Urinary bladder (tissue), 4 donors: ENCODE results near the gene SYT15. TPM values are rescaled to one million over a fixed set of nuclear protein-coding genes. Genes with fewer than 3 reads are reported as not detected.
"Not testable (repeated sequence)": the region's sequence is repeated elsewhere in the genome, so short reads cannot be mapped to it uniquely, and the experiment has no call there.

Source experiments
- DNase-seq: peaks from one replicate; pipeline ENCODE4 v3.0.0-alpha.2; 2015; ENCODE audit errors: extremely low spot score
- H3K27ac ChIP-seq: one replicate; pipeline ENCODE4 v1.5.1; 2013; ENCODE audit warnings: low read depth, mild to moderate bottlenecking, moderate library complexity
- H3K36me3 ChIP-seq: one replicate; pipeline ENCODE4 v1.6.1; 2013; ENCODE audit warnings: mild to moderate bottlenecking, moderate library complexity; ENCODE audit not compliant: insufficient read depth
- H3K4me1 ChIP-seq: one replicate; pipeline ENCODE4 v1.6.1; 2013; ENCODE audit warnings: mild to moderate bottlenecking, moderate library complexity; ENCODE audit not compliant: insufficient read depth
- H3K4me3 ChIP-seq: one replicate; pipeline ENCODE4 v1.5.1; 2013; ENCODE audit warnings: low read depth, low read length
- WGBS: extraction: QIAGEN DNeasy Blood & Tissue Kit; methylation state at CpG from one replicate; pipeline ENCODE4 v1.1.7; 2013; 5-methylcytosine and 5-hydroxymethylcytosine counted together
- polyA plus RNA-seq: library from polyadenylated mRNA; stranded (reverse); fragments of 200-250 nt; gene quantifications from one replicate; pipeline ENCODE4 v1.2.3, GENCODE V29; 2013
- total RNA-seq: library from RNA; depleted of rRNA; stranded (reverse); fragments of >200 nt; gene quantifications from one replicate; pipeline ENCODE4 v1.2.3, GENCODE V29; 2014
- donor health status: healthy with polysubstance abuse.
- donor health status: healthy.

SYT15 gene
- total and polyA plus RNA-seq, 2 donors = 2.5 to 5.1 TPM

GRCh38 chr10:46616227-46616626 lies 37.3 kb downstream of the SYT15 start:
- H3K4me1 ChIP-seq, DNase-seq, H3K27ac ChIP-seq, H3K36me3 ChIP-seq, H3K4me3 ChIP-seq: not testable (repeated sequence)
- WGBS = no CpG with 5 or more reads among the region's 3 CpGs

DNA sequence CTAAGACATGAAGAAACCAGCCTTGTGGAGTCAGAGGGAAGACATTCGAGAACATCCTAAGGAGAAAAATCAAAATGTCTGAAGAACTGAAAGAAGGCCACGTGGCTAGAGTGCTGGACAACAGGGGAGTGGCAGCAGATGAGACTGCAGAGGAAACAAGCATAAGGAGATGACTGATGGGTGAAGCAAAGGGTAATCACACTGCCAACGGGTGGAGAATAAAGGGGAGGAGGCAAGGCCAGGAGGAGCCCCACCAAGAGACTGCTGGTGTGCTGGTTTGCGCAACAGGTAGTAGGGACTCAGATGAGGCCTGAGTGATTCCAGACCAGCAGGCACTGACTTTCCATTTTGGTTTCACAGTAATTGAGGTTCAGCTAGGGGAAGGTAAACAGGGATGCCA lies 38.2 kb downstream of the SYT15 start:
- H3K4me3 ChIP-seq, H3K36me3 ChIP-seq, DNase-seq, H3K4me1 ChIP-seq, H3K27ac ChIP-seq: not testable (repeated sequence)
- 87% methylated on average over 3 of the region's 4 CpGs for WGBS

DNA sequence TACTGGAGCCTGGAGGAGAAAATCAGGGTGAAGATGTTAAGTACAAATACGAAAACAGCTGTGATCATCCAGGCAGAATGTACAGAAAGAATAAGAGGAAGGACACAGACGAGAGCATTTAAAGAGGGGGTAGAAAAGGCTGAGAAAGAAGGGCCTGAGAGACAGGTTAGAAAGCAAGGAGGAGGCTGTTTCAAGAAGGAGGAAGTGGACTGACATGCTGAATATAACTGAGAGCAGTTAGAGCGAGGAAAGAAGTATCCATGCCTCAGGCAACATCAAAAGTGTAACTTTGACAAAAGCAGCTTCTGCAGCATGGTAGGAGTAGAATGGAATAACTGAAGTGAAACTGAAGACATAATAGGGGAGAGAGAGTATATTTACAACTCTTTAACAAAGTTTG lies 39.0 kb downstream of the SYT15 start:
- H3K36me3 ChIP-seq, H3K27ac ChIP-seq, DNase-seq, H3K4me1 ChIP-seq, H3K4me3 ChIP-seq: not testable (repeated sequence)
- WGBS = 81% methylated on average over 2 of the region's 3 CpGs

DNA sequence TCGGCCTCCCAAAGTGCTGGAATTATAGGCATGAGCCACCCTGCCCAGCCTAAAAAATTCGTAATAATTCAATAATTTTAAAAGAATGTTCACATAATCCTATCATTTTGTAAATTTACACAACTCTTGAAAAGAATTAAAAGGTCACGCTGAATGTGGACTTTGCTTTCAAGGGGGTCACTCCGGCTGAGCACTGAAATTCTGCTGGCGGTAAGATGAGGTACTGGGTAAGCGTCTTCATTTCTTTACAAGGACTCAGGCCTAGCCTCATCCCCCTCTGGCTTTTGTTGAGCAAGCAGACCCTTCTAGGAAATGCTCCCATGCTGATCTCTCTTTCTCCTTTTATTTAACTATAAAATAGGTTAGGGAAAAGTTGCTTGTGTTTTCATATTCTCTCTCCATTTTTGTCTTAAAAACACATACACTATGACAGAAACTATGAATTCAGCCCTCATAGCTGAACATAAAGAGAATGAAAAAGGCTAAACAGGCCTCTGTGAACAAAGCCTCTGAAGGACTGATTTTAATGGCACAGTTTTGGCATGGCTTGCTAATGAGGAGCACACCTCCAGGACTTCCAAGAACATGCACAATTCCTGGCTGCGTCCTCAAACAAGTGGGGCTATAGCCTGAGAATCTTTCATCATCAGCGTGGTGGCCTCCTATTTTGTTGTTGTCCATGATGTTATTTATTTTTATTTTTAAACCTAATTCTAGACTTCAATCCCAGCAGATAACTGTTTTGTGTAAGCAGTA lies 45.1 kb downstream of the SYT15 start:
- H3K4me3 ChIP-seq, H3K36me3 ChIP-seq, H3K27ac ChIP-seq, H3K4me1 ChIP-seq, DNase-seq: not testable (repeated sequence)
- WGBS = 97% methylated on average over 4 of the region's 8 CpGs

- H3K36me3 ChIP-seq, DNase-seq, H3K27ac ChIP-seq, H3K4me3 ChIP-seq, H3K4me1 ChIP-seq: not testable (repeated sequence)
- WGBS = no CpG with 5 or more reads among the region's 1 CpG
Observed at GRCh38 chr10:46629805-46630204, 50.9 kb downstream of the SYT15 start.

DNA sequence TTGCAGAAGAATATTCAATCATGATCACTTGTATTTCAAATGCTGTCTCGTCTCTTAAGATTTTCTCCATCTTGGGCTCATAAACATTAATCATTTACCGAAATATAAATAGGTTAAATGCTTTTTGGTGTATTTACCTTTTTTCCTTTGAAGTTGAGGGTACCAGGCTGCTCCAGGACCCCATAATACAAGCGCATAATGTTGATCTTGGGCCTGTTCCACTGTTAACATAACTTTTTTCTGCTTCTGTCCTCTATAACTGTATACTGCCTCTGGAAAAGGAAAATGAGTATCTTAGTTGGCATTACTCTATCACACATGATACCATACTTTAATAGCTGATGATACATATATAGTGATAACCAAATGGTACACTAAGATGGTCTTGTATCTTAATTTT lies 51.9 kb downstream of the SYT15 start:
- H3K4me3 ChIP-seq, H3K27ac ChIP-seq, H3K36me3 ChIP-seq, DNase-seq, H3K4me1 ChIP-seq: not testable (repeated sequence)
- WGBS = no CpG with 5 or more reads among the region's 3 CpGs

GRCh38 chr10:46631683-46632082 lies 52.8 kb downstream of the SYT15 start:
- H3K4me3 ChIP-seq, DNase-seq, H3K27ac ChIP-seq, H3K36me3 ChIP-seq, H3K4me1 ChIP-seq: not testable (repeated sequence)
- WGBS = no CpG with 5 or more reads among the region's 3 CpGs

- WGBS = 25% methylated on average over 5 of the region's 5 CpGs
- not testable (repeated sequence) for H3K36me3 ChIP-seq, H3K4me1 ChIP-seq, H3K27ac ChIP-seq, DNase-seq, H3K4me3 ChIP-seq
Observed at GRCh38 chr10:46634698-46635097, 55.8 kb downstream of the SYT15 start.

GRCh38 chr10:46635364-46635959 lies 56.5 kb downstream of the SYT15 start:
- H3K27ac ChIP-seq, H3K36me3 ChIP-seq, H3K4me3 ChIP-seq, DNase-seq, H3K4me1 ChIP-seq: not testable (repeated sequence)
- 0% methylated on average over 7 of the region's 63 CpGs for WGBS

- DNase-seq, H3K27ac ChIP-seq, H3K4me3 ChIP-seq, H3K36me3 ChIP-seq, H3K4me1 ChIP-seq: not testable (repeated sequence)
Observed at GRCh38 chr10:46640005-46640404, 61.1 kb downstream of the SYT15 start.

Other genes starting within 250 kb of the SYT15 start
- 9.1 TPM for gene ANXA8L1, start 203.4 kb upstream of the SYT15 start, total RNA-seq
- 12.0 TPM for gene ANXA8L1, start 203.4 kb upstream of the SYT15 start, polyA plus RNA-seq
- 0.16 TPM for gene NPY4R, start 113.2 kb upstream of the SYT15 start, total RNA-seq
- gene NPY4R, start 113.2 kb upstream of the SYT15 start, polyA plus RNA-seq = not detected
- gene GPRIN2, start 22.5 kb upstream of the SYT15 start, total RNA-seq = 1.2 TPM
- gene GPRIN2, start 22.5 kb upstream of the SYT15 start, polyA plus RNA-seq = 0.27 TPM